HCT116 (cell line): Measurements from ENCODE around the gene AMER3. TPM values are rescaled to one million over a fixed set of nuclear protein-coding genes. Genes with fewer than 3 reads are reported as not detected.

Source experiments
- ATAC-seq: fragments of 200-7000 bp; cut with Tn5 transposase; 2 replicates; pipeline ENCODE4 v1.9.1; 2020; ENCODE audit warnings: mild to moderate bottlenecking, moderate library complexity
- BruUV-seq: library from RNA; stranded (reverse); fragments of 400-500 nt; replicated peaks from 2 replicates; lab custom pipeline; 2021; lab: Mats Ljungman, UMichigan
- CTCF ChIA-PET: fragments of 300-600 bp; sonication (Branson Sonifier 250); formaldehyde crosslinking; loops from one replicate; lab custom pipeline; 2021; ENCODE audit warnings: antibody characterized with exemption; lab: Charles Lee
- POLR2A ChIA-PET: fragments of 300-600, 350-600 bp; sonication (Branson Sonifier 250); formaldehyde crosslinking; loops from one replicate; lab custom pipeline; 2021; ENCODE audit warnings: antibody characterized with exemption; lab: Charles Lee
- RAD21 ChIA-PET, 2 experiments: fragments of 300-600 bp; sonication (Branson Sonifier 250); formaldehyde crosslinking; loops; one replicate each; lab custom pipeline; 2023; ENCODE audit warnings: low total read pairs in 2 of 2; ENCODE audit not compliant: uncharacterized antibody in 2 of 2, unreplicated experiment in 2 of 2, low non-redundant PET in 1 of 2; lab: Charles Lee
- DNase-seq: peaks from one replicate; pipeline ENCODE4 v3.0.0-alpha.2; 2010; ENCODE audit warnings: low read depth, low spot score
- H2AFZ ChIP-seq: fragments of 200-600 bp; shearing (Covaris generic), sonication (generic); 2 replicates; pipeline ENCODE4 v1.6.1; 2017; ENCODE audit warnings: low read depth, mixed run types, mixed read lengths, antibody characterized with exemption, low read length; ENCODE audit not compliant: poor library complexity, severe bottlenecking
- H3K27ac ChIP-seq: 2 replicates; pipeline ENCODE4 v1.5.1; 2012; ENCODE audit warnings: low read depth, low read length
- H3K27me3 ChIP-seq: fragments of 200-600 bp; sonication (generic); 2 replicates; pipeline ENCODE4 v1.6.1; 2016; ENCODE audit warnings: mixed run types, low read length, mixed read lengths; ENCODE audit not compliant: insufficient read depth
- H3K36me3 ChIP-seq, 2 experiments: fragments of 200-500 bp in 1 of 2; fragments of 200-600 bp in 1 of 2; sonication (Bioruptor generic) in 1 of 2; sonication (generic) in 1 of 2; 2 replicates each; pipeline versions ENCODE4 v1.5.1 to v1.6.1; 2014 to 2016; ENCODE audit warnings: low read length in 2 of 2, inconsistent platforms in 1 of 2, mixed read lengths in 1 of 2, mixed run types in 1 of 2; ENCODE audit not compliant: insufficient read depth in 2 of 2, control insufficient read depth in 1 of 2
- H3K4me1 ChIP-seq, 2 experiments: fragments of 200-600 bp in 1 of 2; sonication (generic) in 1 of 2; 2 replicates each; pipeline versions ENCODE4 v1.5.1 to v1.6.1; 2012 to 2017; ENCODE audit warnings: low read length in 2 of 2, inconsistent platforms in 1 of 2, mild to moderate bottlenecking in 1 of 2, mixed read lengths in 1 of 2, mixed run types in 1 of 2, moderate library complexity in 1 of 2; ENCODE audit not compliant: insufficient read depth in 2 of 2, control insufficient read depth in 1 of 2
- H3K4me2 ChIP-seq: fragments of 200-600 bp; sonication (generic); 2 replicates; pipeline ENCODE4 v1.6.1; 2017; ENCODE audit warnings: mixed run types, low read length, mixed read lengths
- H3K4me3 ChIP-seq, 2 experiments: fragments of 200-600 bp in 1 of 2; sonication (generic) in 1 of 2; replicated peaks in 1 of 2; 2 replicates each; pipeline ENCODE4 v1.5.1; 2011 to 2016; ENCODE audit warnings: low read length in 2 of 2, control low read depth in 1 of 2, low read depth in 1 of 2, mild to moderate bottlenecking in 1 of 2, mixed read lengths in 1 of 2, mixed run types in 1 of 2
- H3K79me2 ChIP-seq: fragments of 200-600 bp; sonication (generic); 2 replicates; pipeline ENCODE4 v1.6.1; 2017; ENCODE audit warnings: mild to moderate bottlenecking, mixed run types, low read length, moderate library complexity, mixed read lengths; ENCODE audit not compliant: insufficient read depth
- H3K9ac ChIP-seq: fragments of 200-600 bp; sonication (generic); 2 replicates; pipeline ENCODE4 v1.6.1; 2016; ENCODE audit warnings: low read length, mixed read lengths
- H3K9me2 ChIP-seq: fragments of 200-600 bp; sonication (generic), shearing (Covaris generic); 2 replicates; pipeline ENCODE4 v1.6.1; 2017; ENCODE audit warnings: mixed run types, mild to moderate bottlenecking, moderate library complexity; ENCODE audit not compliant: insufficient read depth
- H3K9me3 ChIP-seq, 2 experiments: fragments of 200-500 bp in 1 of 2; fragments of 200-600 bp in 1 of 2; sonication (Bioruptor generic) in 1 of 2; sonication (generic) in 1 of 2; 2 replicates each; pipeline ENCODE4 v1.6.1; 2014 to 2017; ENCODE audit warnings: low read length in 2 of 2, mixed read lengths in 2 of 2, inconsistent platforms in 1 of 2, low read depth in 1 of 2, mild to moderate bottlenecking in 1 of 2, mixed run types in 1 of 2, moderate library complexity in 1 of 2; ENCODE audit not compliant: control insufficient read depth in 1 of 2, insufficient read depth in 1 of 2
- H4K20me1 ChIP-seq: fragments of 200-600 bp; sonication (generic), shearing (Covaris generic); 2 replicates; pipeline ENCODE4 v1.6.1; 2017; ENCODE audit warnings: mixed run types, mild to moderate bottlenecking, moderate library complexity; ENCODE audit not compliant: insufficient read depth
- ATF3 ChIP-seq: IDR thresholded peaks from 2 replicates; pipeline ENCODE4 v1.6.1; 2012
- CBX3 ChIP-seq: IDR thresholded peaks from 2 replicates; pipeline ENCODE4 v1.6.1; 2012; ENCODE audit warnings: low read depth
- CEBPB ChIP-seq: IDR thresholded peaks from 2 replicates; pipeline ENCODE4 v1.6.1; 2012; ENCODE audit warnings: low read depth
- CTCF ChIP-seq, 3 experiments: fragments of 200-600 bp in 1 of 3; sonication (generic) in 1 of 3; IDR thresholded peaks in 2 of 3; conservative IDR thresholded peaks in 1 of 3; 2 replicates each; pipeline ENCODE4 v1.5.1; 2012 to 2017; ENCODE audit warnings: low read depth in 2 of 3, low read length in 2 of 3, antibody characterized with exemption in 1 of 3, borderline replicate concordance in 1 of 3, control low read depth in 1 of 3, mild to moderate bottlenecking in 1 of 3, mixed read lengths in 1 of 3, mixed run types in 1 of 3, moderate library complexity in 1 of 3; ENCODE audit not compliant: insufficient read depth in 1 of 3
- EGR1 ChIP-seq: IDR thresholded peaks from 2 replicates; pipeline ENCODE4 v1.6.1; 2012; ENCODE audit warnings: low read depth
- ELF1 ChIP-seq: IDR thresholded peaks from 2 replicates; pipeline ENCODE4 v1.6.1; 2012; ENCODE audit warnings: low read depth, borderline replicate concordance
- EZH2 ChIP-seq: fragments of 200-600 bp; sonication (generic); IDR thresholded peaks from 2 replicates; pipeline ENCODE4 v1.6.1; 2017; ENCODE audit warnings: antibody characterized with exemption, mixed run types
- FOSL1 ChIP-seq: IDR thresholded peaks from 2 replicates; pipeline ENCODE4 v1.6.1; 2012; ENCODE audit warnings: low read depth
- JUND ChIP-seq: IDR thresholded peaks from 2 replicates; pipeline ENCODE4 v1.6.1; 2012
- POLR2A ChIP-seq: IDR thresholded peaks from 2 replicates; pipeline ENCODE4 v1.7.0; 2011; ENCODE audit warnings: borderline replicate concordance; ENCODE audit not compliant: insufficient read depth, insufficient read length; ENCODE audit errors: extremely low read depth
- POLR2AphosphoS5 ChIP-seq: IDR thresholded peaks from 2 replicates; pipeline ENCODE4 v1.6.1; 2011; ENCODE audit warnings: mild to moderate bottlenecking, low read depth, low read length, moderate library complexity
- RAD21 ChIP-seq: IDR thresholded peaks from 2 replicates; pipeline ENCODE4 v1.6.1; 2012; ENCODE audit warnings: low read depth, mild to moderate bottlenecking
- SRF ChIP-seq: IDR thresholded peaks from 2 replicates; pipeline ENCODE4 v1.6.1; 2012; ENCODE audit warnings: low read depth
- YY1 ChIP-seq: IDR thresholded peaks from 2 replicates; pipeline ENCODE4 v1.6.1; 2011; ENCODE audit warnings: low read length, low read depth, moderate library complexity, mild to moderate bottlenecking; ENCODE audit not compliant: insufficient replicate concordance; ENCODE audit errors: extremely low read depth
- ZBTB33 ChIP-seq: IDR thresholded peaks from 2 replicates; pipeline ENCODE4 v1.6.1; 2011; ENCODE audit warnings: mild to moderate bottlenecking, low read length, moderate library complexity; ENCODE audit not compliant: insufficient replicate concordance; ENCODE audit errors: extremely low read depth
- ZNF274 ChIP-seq: fragments of 200-500 bp; sonication (Bioruptor generic); IDR thresholded peaks from 2 replicates; pipeline ENCODE4 v1.6.1; 2014; ENCODE audit warnings: mild to moderate bottlenecking, low read depth, low read length, inconsistent platforms
- intact Hi-C: fragments of 100-400 bp; cut with micrococcal nuclease; formaldehyde crosslinking; loops from 2 replicates; pipeline ENCODE4 v1.10.0; 2022
- total RNA-seq: library from RNA; stranded (reverse); gene quantifications from one replicate; pipeline ENCODE4 v1.2.1, GENCODE V29; 2021; ENCODE audit not compliant: unreplicated experiment

AMER3 gene
- total RNA-seq, 1 experiment from 2014 or later, result not detected

- no peaks in the 10 kb centered on the region for H4K20me1 ChIP-seq
- H3K9me2 ChIP-seq, result no peaks in the 10 kb centered on the region
- no TSS peak for BruUV-seq
- no peak overlapping the region for H3K4me3 ChIP-seq
- no peak overlapping the region for H3K9ac ChIP-seq
- no peak overlapping the region for H2AFZ ChIP-seq
- H3K4me1 ChIP-seq, result no peaks in the 10 kb centered on the region
- ChIA-PET CTCF (no interaction called here), POLR2A (no interaction called here), RAD21 (no interaction called here)
- H3K4me2 ChIP-seq, result no peak overlapping the region
- H3K79me2 ChIP-seq, result no peaks in the 10 kb centered on the region
- H3K36me3 ChIP-seq, result no peaks in the 10 kb centered on the region
- DNase-seq (no peak), ATAC-seq (no peak)
- H3K27me3 ChIP-seq, result no peaks in the 10 kb centered on the region
- intact Hi-C loops, result loop anchor here (10.0 kb wide), 1 partner anchor 313 kb away; the partner anchor contains the start of gene PLEKHB2
- H3K27ac ChIP-seq, result no peak overlapping the region
- TF ChIP-seq ATF3 (no peak), SRF (no peak)
- no peaks in the 10 kb centered on the region for H3K9me3 ChIP-seq
Observed at GRCh38 chr2:130791617-130791939, 36.2 kb downstream of the AMER3 start.

GRCh38 chr2:130795431-130795830 is 40.1 kb downstream of the AMER3 start:
- BruUV-seq, result no TSS peak
- CTCF ChIA-PET, result no interaction called here
- Histone ChIP-seq H3K9me2 (no peaks in the 10 kb centered on the region), H3K9ac (no peak overlapping the region), H3K4me1 (peaks cover 4 to 14% of the 10 kb centered on the region in 2 experiments; a peak in 2 of 4 replicates), H3K4me3 (no peak overlapping the region), H3K4me2 (no peak overlapping the region), H3K79me2 (no peaks in the 10 kb centered on the region), H3K27ac (no peak overlapping the region), H4K20me1 (no peaks in the 10 kb centered on the region), H3K27me3 (no peaks in the 10 kb centered on the region), H2AFZ (no peak overlapping the region), H3K36me3 (no peaks in the 10 kb centered on the region), H3K9me3 (no peaks in the 10 kb centered on the region)
- no peak for ATAC-seq
- intact Hi-C loops, result loop anchor here (5.0 to 10.0 kb wide), 3 partner anchors 252 to 542 kb away; partner anchors contain the start of gene PLEKHB2
- no peak for DNase-seq
- TF ChIP-seq RAD21, result no peak
- TF ChIP-seq FOSL1, result no peak
- no peak for TF ChIP-seq YY1
- TF ChIP-seq ATF3, result no peak
- no peak for TF ChIP-seq JUND
- TF ChIP-seq CBX3, result no peak
- TF ChIP-seq CEBPB, result no peak
- no peak for TF ChIP-seq SRF
- no peak for TF ChIP-seq CTCF (IDR thresholded peaks at IDR 0.05 in 2 of 3, conservative IDR thresholded peaks at IDR 0.05 in 1 of 3; ENCODE audit: borderline replicate concordance in 1 of 3, insufficient read depth in 1 of 3, low read depth in 2 of 3, low read length in 2 of 3)
- TF ChIP-seq EZH2, result no peak
- TF ChIP-seq EGR1, result no peak
- TF ChIP-seq ELF1, result no peak
- no peak for TF ChIP-seq ZNF274
- no peak for TF ChIP-seq POLR2AphosphoS5
- no peak for TF ChIP-seq POLR2A
- TF ChIP-seq ZBTB33, result no peak
- POLR2A ChIA-PET, result no interaction called here
- RAD21 ChIA-PET, result no interaction called here
